CD4-positive, alpha-beta T cell (primary cell): Measurements from ENCODE around the gene NPPA. TPM values are rescaled to one million over a fixed set of nuclear protein-coding genes. Genes with fewer than 3 reads are reported as not detected.

Source experiments
- ATAC-seq: fragments of 200-7000 bp; cut with Tn5 transposase; one replicate; pipeline ENCODE4 v1.10.0; 2022; ENCODE audit warnings: mild to moderate bottlenecking; ENCODE audit not compliant: poor library complexity
- CTCF ChIA-PET: fragments of 350-600 bp; sonication (Branson Sonifier 250); formaldehyde crosslinking; loops from one replicate; lab custom pipeline; 2021; ENCODE audit warnings: antibody characterized with exemption, inconsistent platforms; lab: Charles Lee
- POLR2A ChIA-PET: fragments of 350-600 bp; sonication (Branson Sonifier 250); formaldehyde crosslinking; loops from one replicate; lab custom pipeline; 2021; ENCODE audit warnings: antibody characterized with exemption, inconsistent platforms; lab: Charles Lee
- DNase-seq, 14 experiments: peaks; one replicate each; pipeline ENCODE4 v3.0.0-alpha.2; 2013 to 2020; ENCODE audit warnings: mixed read lengths in 2 of 14
- H3K27ac ChIP-seq, 2 donors: one replicate each; pipeline versions ENCODE4 v1.5.1 to v1.7.0; 2013; ENCODE audit warnings: low read length in 2 of 2, low read depth in 1 of 2, mild to moderate bottlenecking in 1 of 2
- H3K27me3 ChIP-seq, 2 experiments: 1 replicate in 1 of 2; 2 replicates in 1 of 2; pipeline versions ENCODE4 v1.6.1 to v1.7.0; 2013; ENCODE audit warnings: low read length in 2 of 2, control low read depth in 1 of 2, mild to moderate bottlenecking in 1 of 2, moderate library complexity in 1 of 2; ENCODE audit not compliant: insufficient read depth in 2 of 2, control insufficient read depth in 1 of 2
- H3K36me3 ChIP-seq: one replicate; pipeline ENCODE4 v1.6.1; 2013; ENCODE audit warnings: low read length, control low read depth; ENCODE audit not compliant: insufficient read depth
- H3K4me1 ChIP-seq: one replicate; pipeline ENCODE4 v1.6.1; 2013; ENCODE audit warnings: low read length, control low read depth; ENCODE audit not compliant: insufficient read depth
- H3K4me3 ChIP-seq: one replicate; pipeline ENCODE4 v1.5.1; 2013; ENCODE audit warnings: mild to moderate bottlenecking, low read length, moderate library complexity
- H3K9me3 ChIP-seq, 2 experiments: 1 replicate in 1 of 2; 2 replicates in 1 of 2; pipeline versions ENCODE4 v1.6.1 to v1.7.0; 2013; ENCODE audit warnings: low read length in 2 of 2, mild to moderate bottlenecking in 2 of 2, control low read depth in 1 of 2, moderate library complexity in 1 of 2; ENCODE audit not compliant: control insufficient read depth in 1 of 2, insufficient read depth in 1 of 2
- H3K27ac Mint-ChIP-seq: one replicate; pipeline ENCODE4 v1.8.0; 2020; ENCODE audit warnings: mixed read lengths
- H3K27me3 Mint-ChIP-seq: one replicate; pipeline ENCODE4 v1.8.0; 2021; ENCODE audit warnings: mixed read lengths
- H3K36me3 Mint-ChIP-seq: one replicate; pipeline ENCODE4 v1.8.0; 2021; ENCODE audit warnings: low read depth, mixed read lengths
- H3K4me1 Mint-ChIP-seq: one replicate; pipeline ENCODE4 v1.8.0; 2021; ENCODE audit warnings: low read depth, mixed read lengths
- H3K4me3 Mint-ChIP-seq: one replicate; pipeline ENCODE4 v1.8.0; 2020; ENCODE audit warnings: mild to moderate bottlenecking, mixed read lengths
- H3K9me3 Mint-ChIP-seq: one replicate; pipeline ENCODE4 v1.8.0; 2020; ENCODE audit warnings: mixed read lengths
- CTCF ChIP-seq: fragments of 200-600 bp; IDR thresholded peaks from one replicate; pipeline ENCODE4 v1.8.0; 2022; ENCODE audit warnings: antibody characterized with exemption, mild to moderate bottlenecking
- intact Hi-C, 2 experiments: fragments of 100-400 bp; cut with DNase I in 1 of 2; cut with micrococcal nuclease in 1 of 2; formaldehyde crosslinking; loops; one replicate each; pipeline versions ENCODE4 v1.15.1 to v1.9.0; 2023 to 2025; cut with DNase I, micrococcal nuclease
- total RNA-seq, 174 experiments: library from RNA in 2 of 174; stranded (reverse) in 2 of 174; gene quantifications; one replicate each; pipeline ENCODE4 v1.2.3 and lab custom pipeline; 2021 to 2026

Gene NPPA
- total RNA-seq, 2 experiments from 2014 or later, result not detected

GRCh38 chr1:11800391-11800755 lies 47.2 kb downstream of the NPPA start:
- peaks cover 34% of the 10 kb centered on the region for H3K4me1 Mint-ChIP-seq
- no peak overlapping the region for H3K4me3 Mint-ChIP-seq
- H3K9me3 ChIP-seq, result no peaks in the 10 kb centered on the region
- ChIA-PET CTCF (no interaction called here), POLR2A (no interaction called here)
- no peaks in the 10 kb centered on the region for H3K27me3 ChIP-seq
- peaks cover 48% of the 10 kb centered on the region for H3K36me3 ChIP-seq
- no peaks in the 10 kb centered on the region for H3K27me3 Mint-ChIP-seq
- intact Hi-C loops, result loop anchor here in 1 of 2 experiments (5.0 kb wide), 1 partner anchor 63 kb away; the partner anchor contains the start of gene AGTRAP
- DNase-seq, result no peak
- H3K27ac Mint-ChIP-seq, result no peak overlapping the region
- H3K4me3 ChIP-seq, result no peak overlapping the region
- peaks cover 44% of the 10 kb centered on the region for H3K4me1 ChIP-seq
- H3K9me3 Mint-ChIP-seq, result no peaks in the 10 kb centered on the region
- ATAC-seq, result no peak
- H3K27ac ChIP-seq, result no peak overlapping the region
- TF ChIP-seq CTCF, result no peak
- peaks cover 54% of the 10 kb centered on the region for H3K36me3 Mint-ChIP-seq

- intact Hi-C loops, result loop anchor here in 1 of 2 experiments (5.0 kb wide), 1 partner anchor 63 kb away; the partner anchor contains the start of gene AGTRAP
- Mint-ChIP-seq H3K27ac (no peak overlapping the region), H3K9me3 (no peaks in the 10 kb centered on the region), H3K4me1 (peaks cover 31% of the 10 kb centered on the region), H3K4me3 (no peak overlapping the region), H3K36me3 (peaks cover 59% of the 10 kb centered on the region), H3K27me3 (no peaks in the 10 kb centered on the region)
- CTCF ChIA-PET, result no interaction called here
- peaks cover 53% of the 10 kb centered on the region for H3K36me3 ChIP-seq
- no peak overlapping the region for H3K4me3 ChIP-seq
- peaks cover 39% of the 10 kb centered on the region for H3K4me1 ChIP-seq
- H3K9me3 ChIP-seq, result no peaks in the 10 kb centered on the region
- no peaks in the 10 kb centered on the region for H3K27me3 ChIP-seq
- no peak for TF ChIP-seq CTCF
- no peak overlapping the region for H3K27ac ChIP-seq
- no peak for ATAC-seq
- POLR2A ChIA-PET, result no interaction called here
- no peak for DNase-seq
Observed at GRCh38 chr1:11799896-11800295, 47.7 kb downstream of the NPPA start.

GRCh38 chr1:11799099-11799498 lies 48.5 kb downstream of the NPPA start:
- Histone ChIP-seq H3K36me3 (peaks cover 61% of the 10 kb centered on the region), H3K9me3 (no peaks in the 10 kb centered on the region), H3K4me1 (peaks cover 31% of the 10 kb centered on the region), H3K27ac (no peak overlapping the region), H3K4me3 (no peak overlapping the region), H3K27me3 (no peaks in the 10 kb centered on the region)
- no peak for TF ChIP-seq CTCF
- intact Hi-C loops, result no loop called here
- no peak overlapping the region for H3K27ac Mint-ChIP-seq
- DNase-seq (no peak), ATAC-seq (no peak)
- no peak overlapping the region for H3K4me3 Mint-ChIP-seq
- CTCF ChIA-PET, result no interaction called here
- H3K9me3 Mint-ChIP-seq, result no peaks in the 10 kb centered on the region
- POLR2A ChIA-PET, result no interaction called here
- H3K4me1 Mint-ChIP-seq, result peaks cover 23% of the 10 kb centered on the region
- H3K27me3 Mint-ChIP-seq, result no peaks in the 10 kb centered on the region
- H3K36me3 Mint-ChIP-seq, result peaks cover 66% of the 10 kb centered on the region
